ENCODE results near the gene SFXN5.

Gene SFXN5

GRCh38 chr2:72917138-72917876, 154.2 kb downstream of the SFXN5 start, which contains the start of gene EMX1:
Gene EMX1, plus strand, starts transcription at chr2:72917519. Its CDS starts 334 bp downstream, at chr2:72917853.
- no peak for DNase-seq (ENCODE audit: low read depth)
- no peak for TF ChIP-seq CTCF (conservative IDR thresholded peaks at IDR 0.05; ENCODE audit: control insufficient read depth, insufficient read depth, low read depth, low read length)
- H3K4me3 ChIP-seq (ENCODE audit: control insufficient read depth, low read depth, low read length): no peak within 1 kb of the TSS

GRCh38 chr2:72916743-72917137, 154.8 kb downstream of the SFXN5 start:
- no peak overlapping the region for H3K4me3 ChIP-seq (ENCODE audit: control insufficient read depth, low read depth, low read length)
- no peak for DNase-seq (ENCODE audit: low read depth)

GRCh38 chr2:72915907-72916742, 155.4 kb downstream of the SFXN5 start:
- no peak for DNase-seq (ENCODE audit: low read depth)
- TF ChIP-seq CTCF (conservative IDR thresholded peaks at IDR 0.05; ENCODE audit: control insufficient read depth, insufficient read depth, low read depth, low read length): no peak
- no peak overlapping the region for H3K4me3 ChIP-seq (ENCODE audit: control insufficient read depth, low read depth, low read length)

More at GRCh38 chr2:72916743-72917137, 154.8 kb downstream of the SFXN5 start:
- no peak for TF ChIP-seq CTCF (conservative IDR thresholded peaks at IDR 0.05; ENCODE audit: control insufficient read depth, insufficient read depth, low read depth, low read length)

- H3K4me3 ChIP-seq (ENCODE audit: control insufficient read depth, low read depth, low read length): no peak overlapping the region
- no peak for DNase-seq (ENCODE audit: low read depth)
- TF ChIP-seq CTCF (conservative IDR thresholded peaks at IDR 0.05; ENCODE audit: control insufficient read depth, insufficient read depth, low read depth, low read length): no peak
Measured at GRCh38 chr2:72915320-72915906, 156.1 kb downstream of the SFXN5 start.

- no peak for TF ChIP-seq CTCF (conservative IDR thresholded peaks at IDR 0.05; ENCODE audit: control insufficient read depth, insufficient read depth, low read depth, low read length)
- no peak overlapping the region for H3K4me3 ChIP-seq (ENCODE audit: control insufficient read depth, low read depth, low read length)
- no peak for DNase-seq (ENCODE audit: low read depth)
Measured at GRCh38 chr2:72914589-72915319, 156.8 kb downstream of the SFXN5 start.

GRCh38 chr2:72914206-72914559, 157.3 kb downstream of the SFXN5 start:
- no peak for DNase-seq (ENCODE audit: low read depth)
- no peak for TF ChIP-seq CTCF (conservative IDR thresholded peaks at IDR 0.05; ENCODE audit: control insufficient read depth, insufficient read depth, low read depth, low read length)
- no peak overlapping the region for H3K4me3 ChIP-seq (ENCODE audit: control insufficient read depth, low read depth, low read length)
